HG03439 (cell line): ENCODE results near the gene CIPC.

Source experiments
- ATAC-seq: cut with Tn5 transposase; IDR thresholded peaks from one replicate; pipeline ENCODE4 v1.9.1; 2021; ENCODE audit warnings: mild to moderate bottlenecking, moderate library complexity; ENCODE audit not compliant: unreplicated experiment

CIPC gene

GRCh38 chr14:77097700-77098528, at the start of gene CIPC:
CIPC (plus strand) TSS chr14:77098258; CDS start chr14:77105709, 7,451 bp downstream.
- peak; percentile 92 for ATAC-seq

- ATAC-seq = no peak
Measured at GRCh38 chr14:77051116-77051515, 46.9 kb upstream of the CIPC start.

- no peak for ATAC-seq
Measured at GRCh38 chr14:77052281-77053044, 45.6 kb upstream of the CIPC start.

- no peak for ATAC-seq
Measured at GRCh38 chr14:77053046-77053841, 44.8 kb upstream of the CIPC start.

- ATAC-seq = no peak
Measured at GRCh38 chr14:77055306-77055705, 42.8 kb upstream of the CIPC start.

- ATAC-seq = no peak
Measured at GRCh38 chr14:77055981-77056380, 42.1 kb upstream of the CIPC start.

- no peak for ATAC-seq
Measured at GRCh38 chr14:77058117-77058516, 39.9 kb upstream of the CIPC start.

GRCh38 chr14:77058785-77059184, 39.3 kb upstream of the CIPC start:
- ATAC-seq = no peak

- no peak for ATAC-seq
Measured at GRCh38 chr14:77059276-77059915, 38.7 kb upstream of the CIPC start.

GRCh38 chr14:77061630-77062257, 36.3 kb upstream of the CIPC start:
- ATAC-seq = no peak

- no peak for ATAC-seq
Measured at GRCh38 chr14:77062261-77062660, 35.8 kb upstream of the CIPC start.

GRCh38 chr14:77063571-77064171, 34.4 kb upstream of the CIPC start:
- ATAC-seq = no peak

- no peak for ATAC-seq
Measured at GRCh38 chr14:77064521-77065178, 33.4 kb upstream of the CIPC start.

- no peak for ATAC-seq
Measured at GRCh38 chr14:77065851-77066577, 32.0 kb upstream of the CIPC start.

- ATAC-seq = no peak
Measured at GRCh38 chr14:77066578-77067172, 31.4 kb upstream of the CIPC start.

- ATAC-seq = no peak
Measured at GRCh38 chr14:77067632-77068516, 30.2 kb upstream of the CIPC start.

GRCh38 chr14:77068517-77069200, 29.4 kb upstream of the CIPC start:
- ATAC-seq = no peak
